Central memory CD8-positive, alpha-beta T cell (primary cell): ENCODE measurements around the gene LILRB5.
"Not testable (repeated sequence)": the region's sequence is repeated elsewhere in the genome, so short reads cannot be mapped to it uniquely, and the experiment has no call there.

Experiments
- ATAC-seq: fragments of 150-1000 bp; cut with Tn5 transposase; replicated peaks from 2 replicates; pipeline ENCODE4 v1.10.0; 2022; ENCODE audit warnings: mild to moderate bottlenecking, moderate FRiP score, moderate number of reproducible peaks; ENCODE audit not compliant: poor library complexity, severe bottlenecking; ENCODE audit errors: extremely low read depth
- DNase-seq, 2 donors: peaks; one replicate each; pipeline ENCODE4 v3.0.0; 2021; ENCODE audit warnings: low spot score in 2 of 2
- H3K27ac Mint-ChIP-seq: one replicate; pipeline ENCODE4 v1.8.0; 2022; ENCODE audit warnings: low read depth, mild to moderate bottlenecking, moderate library complexity, mixed read lengths
- H3K27me3 Mint-ChIP-seq: one replicate; pipeline ENCODE4 v1.8.0; 2022; ENCODE audit warnings: mixed read lengths
- H3K36me3 Mint-ChIP-seq: one replicate; pipeline ENCODE4 v1.8.0; 2022; ENCODE audit warnings: mild to moderate bottlenecking, moderate library complexity, mixed read lengths; ENCODE audit not compliant: insufficient read depth
- H3K4me1 Mint-ChIP-seq: one replicate; pipeline ENCODE4 v1.8.0; 2022; ENCODE audit warnings: mixed read lengths
- H3K4me3 Mint-ChIP-seq: one replicate; pipeline ENCODE4 v1.8.0; 2022; ENCODE audit warnings: mild to moderate bottlenecking, moderate library complexity, mixed read lengths
- H3K9me3 Mint-ChIP-seq: one replicate; pipeline ENCODE4 v1.8.0; 2022; ENCODE audit warnings: mixed read lengths

Gene LILRB5

DNA sequence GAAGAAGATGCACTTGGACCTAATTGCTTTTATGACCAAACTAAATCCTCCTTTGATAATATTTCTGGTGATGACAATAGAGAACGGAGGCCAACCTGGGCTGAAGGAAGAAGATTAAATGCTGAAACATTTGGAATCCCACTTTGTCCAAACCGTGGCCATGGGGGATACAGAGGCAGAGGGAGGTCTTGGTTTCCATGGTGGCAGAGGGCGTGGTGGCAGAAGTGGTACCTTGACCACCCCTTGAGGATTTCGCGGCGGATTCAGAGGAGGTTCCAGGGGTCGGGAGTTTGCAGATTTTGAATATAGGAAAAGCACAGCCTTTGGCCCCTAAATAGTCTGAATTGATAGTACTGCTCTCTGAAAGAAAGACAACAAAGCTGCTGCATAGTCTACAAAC, 27.0 kb downstream of the LILRB5 start:
- H3K4me1 Mint-ChIP-seq: peaks cover 4% of the 10 kb centered on the region
- H3K9me3 Mint-ChIP-seq: no peaks in the 10 kb centered on the region
- DNase-seq (no peak), ATAC-seq (no peak)
- peaks cover 32% of the 10 kb centered on the region for H3K27me3 Mint-ChIP-seq
- no peak overlapping the region for H3K27ac Mint-ChIP-seq
- no peak overlapping the region for H3K4me3 Mint-ChIP-seq
- H3K36me3 Mint-ChIP-seq: no peaks in the 10 kb centered on the region

GRCh38 chr19:54229146-54229545, 27.9 kb downstream of the LILRB5 start:
- Mint-ChIP-seq H3K4me3 (no peak overlapping the region), H3K27ac (no peak overlapping the region), H3K27me3 (peaks cover 32% of the 10 kb centered on the region), H3K4me1 (peaks cover 4% of the 10 kb centered on the region), H3K36me3 (no peaks in the 10 kb centered on the region), H3K9me3 (no peaks in the 10 kb centered on the region)
- DNase-seq (no peak), ATAC-seq (no peak)

DNA sequence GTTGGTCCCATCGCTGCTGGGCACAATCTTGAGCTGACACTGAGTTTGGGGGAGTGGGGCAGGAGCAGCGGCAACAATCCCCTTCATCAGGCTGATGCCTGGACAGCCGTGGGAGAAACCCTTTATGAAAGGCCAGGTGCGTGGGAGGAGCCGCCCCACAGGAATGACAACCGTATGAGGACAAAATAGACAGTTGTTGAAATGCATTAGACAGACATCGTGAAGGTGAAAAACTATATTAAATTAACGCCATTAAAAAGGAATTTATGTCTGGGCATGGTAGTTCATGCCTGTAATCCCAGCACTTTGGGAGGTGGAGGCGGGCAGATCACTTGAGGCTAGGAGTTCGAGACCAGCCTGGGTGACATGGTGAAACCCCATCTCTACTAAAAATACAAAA, 32.5 kb downstream of the LILRB5 start:
- H3K27me3 Mint-ChIP-seq: peaks cover 24% of the 10 kb centered on the region
- H3K36me3 Mint-ChIP-seq, ATAC-seq, H3K4me1 Mint-ChIP-seq, H3K9me3 Mint-ChIP-seq, H3K27ac Mint-ChIP-seq, H3K4me3 Mint-ChIP-seq, DNase-seq: not testable (repeated sequence)

DNA sequence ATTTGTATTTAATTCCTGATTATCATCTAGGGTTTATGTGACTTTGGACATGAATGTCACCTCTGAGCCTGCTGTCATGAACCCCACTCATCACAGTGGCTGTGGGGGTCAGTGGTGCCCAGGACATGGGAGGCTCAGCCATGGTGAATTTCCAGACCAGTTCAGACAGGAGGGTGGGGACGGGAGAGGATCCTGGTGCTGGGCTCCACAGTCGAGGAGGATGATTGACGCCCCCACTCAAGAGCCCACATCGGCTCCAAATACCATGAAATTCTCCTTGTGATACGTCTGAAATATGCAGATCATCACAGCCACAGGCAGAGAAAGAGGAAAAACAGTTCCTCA, 33.2 kb downstream of the LILRB5 start:
- not testable (repeated sequence) for ATAC-seq, DNase-seq, H3K4me3 Mint-ChIP-seq, H3K36me3 Mint-ChIP-seq, H3K4me1 Mint-ChIP-seq, H3K27ac Mint-ChIP-seq, H3K9me3 Mint-ChIP-seq
- peaks cover 17% of the 10 kb centered on the region for H3K27me3 Mint-ChIP-seq

GRCh38 chr19:54223277-54223936, 33.7 kb downstream of the LILRB5 start:
- DNase-seq, H3K9me3 Mint-ChIP-seq, ATAC-seq, H3K4me1 Mint-ChIP-seq, H3K4me3 Mint-ChIP-seq, H3K36me3 Mint-ChIP-seq: not testable (repeated sequence)
- peak overlapping the region; percentile 53 for H3K27ac Mint-ChIP-seq
- H3K27me3 Mint-ChIP-seq: peaks cover 15% of the 10 kb centered on the region

GRCh38 chr19:54222474-54223276, 34.4 kb downstream of the LILRB5 start, which contains the start of gene LILRB3:
LILRB3 (minus strand) TSS chr19:54223007; CDS start chr19:54222976, 31 bp downstream.
- not testable (repeated sequence) for ATAC-seq, H3K36me3 Mint-ChIP-seq, H3K9me3 Mint-ChIP-seq, H3K4me1 Mint-ChIP-seq, DNase-seq, H3K4me3 Mint-ChIP-seq
- H3K27me3 Mint-ChIP-seq: peaks cover 15% of the 10 kb centered on the region
- peak within 1 kb of the TSS; percentile 53 for H3K27ac Mint-ChIP-seq

DNA sequence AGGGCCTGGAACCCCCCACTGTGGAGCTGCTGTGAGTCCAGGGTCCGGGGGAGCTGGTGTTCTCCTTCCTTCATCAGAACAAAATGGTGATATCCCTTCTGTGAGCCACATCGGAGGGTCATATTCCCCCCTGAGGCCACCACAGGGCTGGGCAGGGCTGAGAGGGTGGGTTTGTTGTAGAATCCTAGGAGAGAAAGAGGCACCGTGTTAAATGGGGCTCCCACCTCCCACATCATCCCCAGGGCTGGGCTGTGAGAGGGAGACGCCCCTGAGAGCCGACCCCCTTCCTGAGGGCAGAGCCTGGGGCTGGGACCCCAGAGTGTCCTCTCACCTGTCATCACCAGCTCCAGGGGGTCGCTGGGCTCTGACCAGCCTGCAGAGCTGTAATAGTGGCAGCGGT, 35.1 kb downstream of the LILRB5 start:
- peaks cover 15% of the 10 kb centered on the region for H3K27me3 Mint-ChIP-seq
- H3K9me3 Mint-ChIP-seq, ATAC-seq, H3K4me1 Mint-ChIP-seq, H3K36me3 Mint-ChIP-seq, H3K4me3 Mint-ChIP-seq, H3K27ac Mint-ChIP-seq, DNase-seq: not testable (repeated sequence)

DNA sequence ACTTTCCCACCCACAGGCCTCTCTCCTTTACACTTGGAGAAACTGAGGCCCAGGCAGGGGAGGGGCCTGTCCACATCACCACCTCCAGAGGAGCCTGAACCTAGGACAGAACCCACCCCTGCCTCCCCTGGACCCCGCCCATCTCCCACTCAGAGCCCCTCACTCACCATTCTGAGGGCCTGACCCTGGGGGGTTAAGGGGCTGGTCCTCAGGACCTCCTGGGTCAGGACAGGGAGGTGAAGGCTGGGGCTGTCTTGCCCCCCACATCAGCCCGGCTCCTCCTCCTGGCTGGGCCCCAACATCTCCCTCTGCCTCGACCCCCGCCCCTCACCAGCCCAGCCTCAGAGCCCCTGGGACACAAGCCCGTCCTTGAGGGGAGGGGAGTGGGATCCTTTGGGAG, 37.4 kb downstream of the LILRB5 start:
- peaks cover 15% of the 10 kb centered on the region for H3K27me3 Mint-ChIP-seq
- not testable (repeated sequence) for H3K36me3 Mint-ChIP-seq, H3K4me3 Mint-ChIP-seq, ATAC-seq, H3K9me3 Mint-ChIP-seq, DNase-seq, H3K4me1 Mint-ChIP-seq, H3K27ac Mint-ChIP-seq

- Mint-ChIP-seq H3K9me3 (no peaks in the 10 kb centered on the region), H3K27me3 (peaks cover 15% of the 10 kb centered on the region), H3K27ac (no peak overlapping the region), H3K4me1 (peaks cover 5% of the 10 kb centered on the region), H3K36me3 (peaks cover 1% of the 10 kb centered on the region), H3K4me3 (no peak overlapping the region)
- DNase-seq (no peak), ATAC-seq (no peak)
Observed at GRCh38 chr19:54218960-54219661, 38.0 kb downstream of the LILRB5 start.

GRCh38 chr19:54218259-54218658, 38.8 kb downstream of the LILRB5 start:
- Mint-ChIP-seq H3K36me3 (peaks cover 1% of the 10 kb centered on the region), H3K9me3 (no peaks in the 10 kb centered on the region), H3K27ac (no peak overlapping the region), H3K27me3 (peaks cover 6% of the 10 kb centered on the region), H3K4me1 (peaks cover 3% of the 10 kb centered on the region), H3K4me3 (no peak overlapping the region)
- DNase-seq (no peak), ATAC-seq (no peak)

DNA sequence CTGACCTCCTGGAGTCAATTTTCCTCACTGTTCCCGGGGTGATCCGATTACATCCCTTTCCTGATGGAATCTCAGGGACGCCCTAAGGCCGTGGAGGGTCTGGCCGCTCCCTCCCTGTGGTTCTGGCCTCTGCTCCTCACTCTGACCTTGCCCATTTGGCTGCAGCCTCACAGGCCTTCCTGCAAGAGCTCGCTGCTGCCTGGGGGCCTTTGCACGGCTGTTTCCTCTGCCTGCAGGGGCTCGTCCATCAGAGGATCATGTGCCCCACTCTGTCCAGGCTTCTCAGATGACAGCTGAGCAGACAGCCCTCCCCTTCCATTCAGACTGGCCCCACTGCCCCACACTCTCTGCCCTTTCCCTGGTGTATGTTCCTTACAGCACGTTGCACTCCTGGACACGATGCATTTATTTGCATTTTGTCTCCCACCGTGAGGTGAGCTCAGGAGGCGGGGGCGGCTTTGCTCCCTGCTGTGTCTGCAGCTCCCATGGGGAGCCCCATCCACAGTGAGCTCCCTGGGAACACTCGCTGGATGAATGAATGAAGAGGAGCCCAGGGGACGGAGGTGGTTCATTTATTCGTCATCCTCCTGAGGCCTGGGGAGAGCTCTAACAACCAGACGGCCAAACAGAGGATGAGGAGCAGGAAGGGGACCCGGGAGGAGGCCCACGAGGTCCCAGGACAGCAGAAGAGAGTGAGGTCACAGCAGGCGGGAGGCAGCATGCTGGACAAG, 39.4 kb downstream of the LILRB5 start:
- H3K4me3 Mint-ChIP-seq, DNase-seq, H3K4me1 Mint-ChIP-seq: not testable (repeated sequence)

GRCh38 chr19:54216869-54217268, 40.2 kb downstream of the LILRB5 start:
- Mint-ChIP-seq H3K4me3 (no peak overlapping the region), H3K9me3 (no peaks in the 10 kb centered on the region), H3K36me3 (peaks cover 1% of the 10 kb centered on the region), H3K27me3 (no peaks in the 10 kb centered on the region), H3K4me1 (no peaks in the 10 kb centered on the region), H3K27ac (no peak overlapping the region)
- DNase-seq: no peak
- ATAC-seq: no peak

More for the DNA sequence above, 39.4 kb downstream of the LILRB5 start:
- H3K27ac Mint-ChIP-seq, H3K9me3 Mint-ChIP-seq, H3K27me3 Mint-ChIP-seq, H3K36me3 Mint-ChIP-seq, ATAC-seq: not testable (repeated sequence)
